Stimulated activated naive B cell treated with anti-CD40 and anti-IgM and Interleukin-4, amounts not matched to agents 10 μg/mL and 1 μg/mL and 100 μg/mL, for 72 hours (primary cell): ENCODE data around the gene ENTHD1.

Source experiments
- ATAC-seq, 2 donors: fragments of 150-1000 bp; cut with Tn5 transposase; replicated peaks; 2 replicates each; pipeline ENCODE4 v1.10.0; 2021; ENCODE audit warnings: moderate library complexity in 1 of 2
- DNase-seq: peaks from one replicate; pipeline ENCODE4 v3.0.0; 2021
- H3K27ac Mint-ChIP-seq: one replicate; pipeline ENCODE4 v1.8.0; 2022; ENCODE audit warnings: mild to moderate bottlenecking, mixed read lengths
- H3K27me3 Mint-ChIP-seq, 2 donors: one replicate each; pipeline ENCODE4 v1.8.0; 2022; ENCODE audit warnings: mixed read lengths in 2 of 2
- H3K36me3 Mint-ChIP-seq, 2 donors: one replicate each; pipeline ENCODE4 v1.8.0; 2022; ENCODE audit warnings: mixed read lengths in 2 of 2, mild to moderate bottlenecking in 1 of 2
- H3K4me1 Mint-ChIP-seq, 2 donors: one replicate each; pipeline ENCODE4 v1.8.0; 2022; ENCODE audit warnings: mixed read lengths in 2 of 2, mild to moderate bottlenecking in 1 of 2
- H3K4me3 Mint-ChIP-seq, 2 donors: one replicate each; pipeline ENCODE4 v1.8.0; 2022; ENCODE audit warnings: mild to moderate bottlenecking in 2 of 2, mixed read lengths in 2 of 2, moderate library complexity in 1 of 2
- H3K9me3 Mint-ChIP-seq, 2 donors: one replicate each; pipeline ENCODE4 v1.8.0; 2022; ENCODE audit warnings: mixed read lengths in 2 of 2, mild to moderate bottlenecking in 1 of 2

The ENTHD1 gene

GRCh38 chr22:39931251-39931650, 37.7 kb upstream of the ENTHD1 start:
- DNase-seq (no peak), ATAC-seq (no peak)
- Mint-ChIP-seq H3K4me3 (no peak overlapping the region), H3K4me1 (peaks cover 32 to 39% of the 10 kb centered on the region in 2 donors), H3K36me3 (no peaks in the 10 kb centered on the region), H3K27me3 (no peaks in the 10 kb centered on the region), H3K27ac (no peak overlapping the region), H3K9me3 (no peaks in the 10 kb centered on the region)

- DNase-seq (no peak), ATAC-seq (no peak)
- H3K4me1 Mint-ChIP-seq = peaks cover 29 to 35% of the 10 kb centered on the region in 2 donors
- no peaks in the 10 kb centered on the region for H3K9me3 Mint-ChIP-seq
- H3K27me3 Mint-ChIP-seq = no peaks in the 10 kb centered on the region
- H3K4me3 Mint-ChIP-seq = no peak overlapping the region
- no peak overlapping the region for H3K27ac Mint-ChIP-seq
- H3K36me3 Mint-ChIP-seq = no peaks in the 10 kb centered on the region
These were observed 35.3 kb upstream of the ENTHD1 start for GRCh38 chr22:39928536-39929520.

- no peak for ATAC-seq
- Mint-ChIP-seq H3K36me3 (no peaks in the 10 kb centered on the region), H3K4me1 (peaks cover 20 to 22% of the 10 kb centered on the region in 2 donors), H3K9me3 (no peaks in the 10 kb centered on the region), H3K4me3 (no peak overlapping the region), H3K27ac (no peak overlapping the region), H3K27me3 (no peaks in the 10 kb centered on the region)
- DNase-seq = no peak
These were observed 34.0 kb upstream of the ENTHD1 start for GRCh38 chr22:39927544-39927943.

GRCh38 chr22:39926753-39927152, 33.2 kb upstream of the ENTHD1 start:
- no peak for ATAC-seq
- Mint-ChIP-seq H3K36me3 (no peaks in the 10 kb centered on the region), H3K27me3 (no peaks in the 10 kb centered on the region), H3K4me3 (no peak overlapping the region), H3K4me1 (peaks cover 22 to 28% of the 10 kb centered on the region in 2 donors), H3K9me3 (no peaks in the 10 kb centered on the region), H3K27ac (no peak overlapping the region)
- no peak for DNase-seq

- peak overlapping the region in 1 of 2 donors; percentile 7 for H3K4me3 Mint-ChIP-seq
- peaks cover 22 to 28% of the 10 kb centered on the region in 2 donors for H3K4me1 Mint-ChIP-seq
- no peak overlapping the region for H3K27ac Mint-ChIP-seq
- H3K9me3 Mint-ChIP-seq = no peaks in the 10 kb centered on the region
- DNase-seq (no peak), ATAC-seq (peak in 1 of 2 donors; percentile 39)
- H3K36me3 Mint-ChIP-seq = no peaks in the 10 kb centered on the region
- no peaks in the 10 kb centered on the region for H3K27me3 Mint-ChIP-seq
These were observed 32.5 kb upstream of the ENTHD1 start for GRCh38 chr22:39925909-39926679.

- H3K36me3 Mint-ChIP-seq = no peaks in the 10 kb centered on the region
- H3K4me3 Mint-ChIP-seq = no peak overlapping the region
- ATAC-seq (no peak), DNase-seq (no peak)
- no peak overlapping the region for H3K27ac Mint-ChIP-seq
- no peaks in the 10 kb centered on the region for H3K9me3 Mint-ChIP-seq
- no peaks in the 10 kb centered on the region for H3K27me3 Mint-ChIP-seq
- H3K4me1 Mint-ChIP-seq = peaks cover 22 to 28% of the 10 kb centered on the region in 2 donors
These were observed 31.7 kb upstream of the ENTHD1 start for GRCh38 chr22:39925273-39925672.

- Mint-ChIP-seq H3K27me3 (no peaks in the 10 kb centered on the region), H3K36me3 (no peaks in the 10 kb centered on the region), H3K4me1 (peaks cover 22 to 32% of the 10 kb centered on the region in 2 donors), H3K27ac (peak overlapping the region; percentile 49), H3K4me3 (no peak overlapping the region), H3K9me3 (no peaks in the 10 kb centered on the region)
- ATAC-seq (no peak), DNase-seq (no peak)
These were observed 30.7 kb upstream of the ENTHD1 start for GRCh38 chr22:39924286-39924685.

- H3K36me3 Mint-ChIP-seq = no peaks in the 10 kb centered on the region
- H3K27me3 Mint-ChIP-seq = no peaks in the 10 kb centered on the region
- peaks cover 22 to 32% of the 10 kb centered on the region in 2 donors for H3K4me1 Mint-ChIP-seq
- no peak for DNase-seq
- H3K27ac Mint-ChIP-seq = no peak overlapping the region
- ATAC-seq = no peak
- no peaks in the 10 kb centered on the region for H3K9me3 Mint-ChIP-seq
- H3K4me3 Mint-ChIP-seq = no peak overlapping the region
These were observed 30.1 kb upstream of the ENTHD1 start for GRCh38 chr22:39923696-39924095.

GRCh38 chr22:39920134-39920743, 26.7 kb upstream of the ENTHD1 start:
- no peaks in the 10 kb centered on the region for H3K27me3 Mint-ChIP-seq
- H3K4me1 Mint-ChIP-seq = peaks cover 23 to 24% of the 10 kb centered on the region in 2 donors
- H3K9me3 Mint-ChIP-seq = no peaks in the 10 kb centered on the region
- no peak overlapping the region for H3K27ac Mint-ChIP-seq
- no peak overlapping the region for H3K4me3 Mint-ChIP-seq
- no peak for DNase-seq
- no peak for ATAC-seq
- H3K36me3 Mint-ChIP-seq = peaks cover 0 to 2% of the 10 kb centered on the region in 2 donors

GRCh38 chr22:39917776-39918495, 24.4 kb upstream of the ENTHD1 start:
- no peak overlapping the region for H3K27ac Mint-ChIP-seq
- DNase-seq (no peak), ATAC-seq (no peak)
- H3K36me3 Mint-ChIP-seq = peaks cover 0 to 2% of the 10 kb centered on the region in 2 donors
- H3K4me3 Mint-ChIP-seq = peak overlapping the region in 1 of 2 donors; percentile 47
- no peaks in the 10 kb centered on the region for H3K27me3 Mint-ChIP-seq
- H3K4me1 Mint-ChIP-seq = peaks cover 27 to 33% of the 10 kb centered on the region in 2 donors
- no peaks in the 10 kb centered on the region for H3K9me3 Mint-ChIP-seq

GRCh38 chr22:39917197-39917643, 23.7 kb upstream of the ENTHD1 start:
- Mint-ChIP-seq H3K27ac (no peak overlapping the region), H3K4me1 (peaks cover 29 to 41% of the 10 kb centered on the region in 2 donors), H3K27me3 (no peaks in the 10 kb centered on the region), H3K36me3 (peaks cover 0 to 2% of the 10 kb centered on the region in 2 donors), H3K4me3 (no peak overlapping the region), H3K9me3 (no peaks in the 10 kb centered on the region)
- DNase-seq (no peak), ATAC-seq (no peak)

GRCh38 chr22:39916496-39916895, 22.9 kb upstream of the ENTHD1 start:
- no peak overlapping the region for H3K27ac Mint-ChIP-seq
- no peaks in the 10 kb centered on the region for H3K27me3 Mint-ChIP-seq
- ATAC-seq = no peak
- no peak for DNase-seq
- H3K4me3 Mint-ChIP-seq = no peak overlapping the region
- H3K9me3 Mint-ChIP-seq = no peaks in the 10 kb centered on the region
- H3K36me3 Mint-ChIP-seq = peaks cover 0 to 2% of the 10 kb centered on the region in 2 donors
- peaks cover 29 to 48% of the 10 kb centered on the region in 2 donors for H3K4me1 Mint-ChIP-seq

GRCh38 chr22:39915295-39915726, 21.8 kb upstream of the ENTHD1 start:
- peaks cover 34 to 60% of the 10 kb centered on the region in 2 donors for H3K4me1 Mint-ChIP-seq

More at GRCh38 chr22:39915295-39915726, 21.8 kb upstream of the ENTHD1 start:
- peak; percentile 29 to 43 for ATAC-seq
- H3K27me3 Mint-ChIP-seq = no peaks in the 10 kb centered on the region
- peaks cover 2 to 3% of the 10 kb centered on the region in 2 donors for H3K36me3 Mint-ChIP-seq
- H3K4me3 Mint-ChIP-seq = no peak overlapping the region
- H3K9me3 Mint-ChIP-seq = no peaks in the 10 kb centered on the region
- H3K27ac Mint-ChIP-seq = no peak overlapping the region
- DNase-seq = no peak
